Measurements from ENCODE around the gene RAD9B. TPM values are rescaled to one million over a fixed set of nuclear protein-coding genes. Genes with fewer than 3 reads are reported as not detected.
"Not testable (repeated sequence)": the region's sequence is repeated elsewhere in the genome, so short reads cannot be mapped to it uniquely, and the experiment has no call there.

Gene RAD9B
- total RNA-seq, 2 experiments from 2014 or later = 1.5 to 2.2 TPM

DNA sequence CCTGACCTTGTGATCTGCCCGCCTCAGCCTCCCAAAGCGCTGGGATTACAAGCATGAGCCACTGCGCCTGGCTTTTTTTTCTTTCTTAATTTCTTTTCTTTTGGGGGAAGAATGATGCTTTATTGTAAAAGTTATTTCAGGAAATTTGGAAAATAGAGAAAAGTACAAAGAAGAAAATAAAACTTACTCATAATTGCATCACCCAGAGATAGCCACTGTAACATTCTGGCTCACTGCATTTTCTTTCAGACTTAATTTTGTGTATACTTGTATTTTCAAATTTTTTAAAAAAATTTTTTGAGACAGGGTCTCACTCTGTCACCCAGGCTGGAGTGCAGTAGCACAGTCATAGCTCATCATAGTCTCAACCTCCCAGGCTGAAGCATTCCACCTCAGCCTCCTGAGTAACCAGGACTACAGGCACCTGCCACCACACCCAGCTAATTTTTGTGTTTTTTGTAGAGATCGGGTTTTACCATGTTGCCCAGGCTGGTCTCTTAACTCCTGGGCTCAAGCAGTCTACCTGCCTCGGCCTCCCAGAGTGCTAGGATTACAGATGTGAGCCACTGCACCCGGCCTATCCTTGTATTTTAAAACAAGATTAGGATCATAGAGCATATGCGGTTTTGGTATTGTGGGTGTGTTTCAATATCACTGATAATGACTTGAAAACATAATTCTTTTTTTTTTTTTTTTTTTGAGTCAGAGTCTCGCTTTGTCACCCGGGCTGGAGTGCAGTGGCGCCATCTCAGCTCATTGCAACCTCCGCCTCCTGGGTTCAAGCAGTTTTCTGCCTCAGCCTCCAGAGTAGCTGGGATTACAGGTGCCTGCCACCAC lies 19.0 kb downstream of the RAD9B start:
- POLR2A ChIA-PET = interaction anchor here (1.3 kb wide), 1 partner anchor 19 kb away, joined by 4 read pairs; the partner anchor contains the start of genes RAD9B and VPS29
- H3K27me3 Mint-ChIP-seq; H3K4me3 Mint-ChIP-seq; H3K36me3 Mint-ChIP-seq (ENCODE audit: low read depth); H3K9me3 Mint-ChIP-seq (ENCODE audit: low read depth); H3K27ac Mint-ChIP-seq; intact Hi-C loops (cut with DNase I, micrococcal nuclease): not testable (repeated sequence)
- peaks cover 15% of the 10 kb centered on the region for H3K4me1 Mint-ChIP-seq
- CTCF ChIA-PET = interaction anchor here (4.0 kb wide), 1 partner anchor 81 kb away, joined by 19 read pairs; no protein-coding TSS in a partner anchor
- peak; percentile 85 for ATAC-seq
- peak; percentile 66 for DNase-seq

DNA sequence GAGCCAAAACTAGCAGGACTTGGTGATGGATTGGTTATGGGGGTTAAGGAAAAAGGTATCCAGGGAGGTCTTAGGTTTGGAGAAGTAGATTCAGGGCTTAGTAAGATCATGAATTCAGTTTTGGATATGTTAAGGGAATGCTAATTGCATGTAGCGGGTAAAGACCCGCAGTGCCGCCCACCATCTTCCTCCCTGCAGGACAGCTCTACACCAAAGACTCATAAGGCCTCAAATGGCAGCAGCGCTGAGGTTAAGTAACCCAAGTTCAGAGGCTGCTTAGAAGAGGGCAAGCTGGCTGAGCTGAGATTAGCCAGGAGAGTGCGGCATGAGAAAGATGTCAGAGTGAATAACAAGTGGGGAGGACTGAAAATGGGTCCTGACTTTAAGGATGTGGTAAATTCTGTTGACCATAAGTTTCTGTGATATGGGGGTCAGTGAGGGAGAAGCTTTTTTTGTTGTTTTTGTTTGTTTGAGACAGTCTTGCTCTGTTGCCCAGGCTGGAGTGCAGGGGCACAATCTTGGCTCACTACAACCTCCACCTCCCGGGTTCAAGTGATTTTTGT lies 26.2 kb downstream of the RAD9B start:
- ATAC-seq (no peak), DNase-seq (no peak)
- Mint-ChIP-seq H3K4me3 (no peak overlapping the region), H3K9me3 (ENCODE audit: low read depth) (no peaks in the 10 kb centered on the region), H3K4me1 (peaks cover 19% of the 10 kb centered on the region), H3K27me3 (no peaks in the 10 kb centered on the region), H3K27ac (no peak overlapping the region), H3K36me3 (ENCODE audit: low read depth) (peaks cover 17% of the 10 kb centered on the region)
- POLR2A ChIA-PET = interaction anchor here (0.6 to 1.2 kb wide), 3 partner anchors 26 to 495 kb away, joined by 3 to 5 read pairs (median 4); partner anchors contain the start of genes RAD9B and VPS29
- intact Hi-C loops (cut with DNase I, micrococcal nuclease) = no loop called here
- CTCF ChIA-PET = interaction anchor here (0.9 to 4.5 kb wide), 3 partner anchors 56 to 73 kb away, joined by 3 to 31 read pairs (median 4); partner anchors contain the start of genes FAM216A and GPN3

DNA sequence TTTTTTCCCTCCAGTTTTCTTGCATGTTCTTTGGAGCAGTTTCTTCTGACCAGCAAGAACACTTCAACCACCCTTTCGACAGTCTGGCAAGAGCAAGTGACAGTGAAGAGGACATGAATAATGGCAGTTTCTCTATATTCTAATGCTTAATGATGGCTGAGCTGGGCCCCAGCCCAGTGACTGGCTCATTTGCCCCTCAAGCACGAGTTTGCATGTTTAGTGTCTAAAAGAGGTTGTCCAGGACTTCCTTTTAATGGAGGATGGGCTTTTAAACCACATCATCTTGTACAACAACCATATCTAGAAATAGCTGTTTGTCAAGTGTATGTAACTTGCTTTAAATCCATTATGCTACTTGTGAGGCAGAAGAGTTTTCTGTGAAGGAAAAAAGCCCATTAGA lies 28.4 kb downstream of the RAD9B start:
- Mint-ChIP-seq H3K36me3 (ENCODE audit: low read depth) (peaks cover 28% of the 10 kb centered on the region), H3K4me3 (no peak overlapping the region), H3K27ac (no peak overlapping the region), H3K9me3 (ENCODE audit: low read depth) (no peaks in the 10 kb centered on the region), H3K27me3 (no peaks in the 10 kb centered on the region), H3K4me1 (peaks cover 24% of the 10 kb centered on the region)
- CTCF ChIA-PET = interaction anchor here (0.7 to 5.3 kb wide), 3 partner anchors 11 to 71 kb away, joined by 3 to 38 read pairs (median 4); no protein-coding TSS in a partner anchor
- DNase-seq (no peak), ATAC-seq (no peak)
- POLR2A ChIA-PET = no interaction called here
- intact Hi-C loops (cut with DNase I, micrococcal nuclease) = no loop called here

DNA sequence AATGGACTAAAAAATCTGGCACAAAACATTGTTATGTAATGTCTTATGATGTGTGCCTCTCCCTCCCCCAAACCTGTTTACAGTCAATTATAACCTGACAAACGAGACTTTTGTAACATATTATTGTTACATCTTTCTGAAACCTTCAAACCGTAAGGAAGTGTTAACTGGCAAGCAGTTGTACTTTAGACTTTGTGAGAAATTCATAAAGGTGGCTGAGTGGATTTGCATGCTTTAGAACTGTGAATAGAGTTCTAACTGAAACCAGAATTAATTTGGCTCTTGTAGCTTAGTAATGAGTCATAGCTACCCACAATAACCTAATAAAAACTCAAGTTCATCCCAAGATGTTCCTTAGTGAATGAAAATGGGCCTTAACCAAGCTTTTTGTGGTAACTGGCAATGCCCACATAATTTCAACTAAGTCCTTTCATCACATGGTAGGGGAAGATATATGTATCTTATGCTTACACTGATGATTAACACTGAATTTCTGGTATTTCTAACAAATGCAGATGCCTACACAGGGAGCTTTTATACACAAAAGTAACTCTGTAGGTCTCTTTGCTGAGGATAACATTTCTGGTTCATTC lies 29.7 kb downstream of the RAD9B start:
- Mint-ChIP-seq H3K4me1 (peaks cover 24% of the 10 kb centered on the region), H3K9me3 (ENCODE audit: low read depth) (no peaks in the 10 kb centered on the region), H3K27ac (peak overlapping the region; percentile 56), H3K27me3 (no peaks in the 10 kb centered on the region), H3K36me3 (ENCODE audit: low read depth) (peaks cover 39% of the 10 kb centered on the region), H3K4me3 (no peak overlapping the region)
- ChIA-PET CTCF (interaction anchor here (0.9 to 5.3 kb wide), 8 partner anchors 11 to 352 kb away, joined by 3 to 38 read pairs (median 5); partner anchors contain the start of gene ARPC3), POLR2A (interaction anchor here (0.6 kb wide), 1 partner anchor 86 kb away, joined by 5 read pairs; no protein-coding TSS in a partner anchor)
- intact Hi-C loops (cut with DNase I, micrococcal nuclease) = no loop called here
- ATAC-seq (peak; percentile 77), DNase-seq (no peak)

DNA sequence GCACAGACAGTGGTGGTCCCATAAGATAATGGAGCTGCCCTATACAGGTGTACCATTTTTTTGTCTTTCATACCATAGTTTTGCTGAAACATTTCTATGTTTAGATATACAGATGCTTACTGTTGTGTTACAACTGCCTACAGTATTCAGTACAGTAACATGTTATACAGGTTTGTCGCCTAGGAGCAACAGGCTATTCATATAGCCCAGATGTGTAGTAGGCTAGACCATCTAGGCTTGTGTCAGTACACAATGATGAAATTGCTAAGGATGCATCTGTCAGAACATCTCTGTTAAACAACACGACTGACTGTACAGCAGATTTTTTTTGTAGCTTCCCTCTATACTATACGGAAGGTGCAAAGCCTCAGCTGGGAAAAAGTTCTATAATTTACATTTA lies 30.5 kb downstream of the RAD9B start:
- Mint-ChIP-seq H3K4me1 (peaks cover 26% of the 10 kb centered on the region), H3K9me3 (ENCODE audit: low read depth) (no peaks in the 10 kb centered on the region), H3K27ac (no peak overlapping the region), H3K27me3 (no peaks in the 10 kb centered on the region), H3K4me3 (no peak overlapping the region), H3K36me3 (ENCODE audit: low read depth) (peaks cover 45% of the 10 kb centered on the region)
- CTCF ChIA-PET = interaction anchor here (1.5 to 5.3 kb wide), 5 partner anchors 11 to 351 kb away, joined by 3 to 38 read pairs (median 11); no protein-coding TSS in a partner anchor
- POLR2A ChIA-PET = no interaction called here
- DNase-seq (no peak), ATAC-seq (no peak)
- intact Hi-C loops (cut with DNase I, micrococcal nuclease) = no loop called here

DNA sequence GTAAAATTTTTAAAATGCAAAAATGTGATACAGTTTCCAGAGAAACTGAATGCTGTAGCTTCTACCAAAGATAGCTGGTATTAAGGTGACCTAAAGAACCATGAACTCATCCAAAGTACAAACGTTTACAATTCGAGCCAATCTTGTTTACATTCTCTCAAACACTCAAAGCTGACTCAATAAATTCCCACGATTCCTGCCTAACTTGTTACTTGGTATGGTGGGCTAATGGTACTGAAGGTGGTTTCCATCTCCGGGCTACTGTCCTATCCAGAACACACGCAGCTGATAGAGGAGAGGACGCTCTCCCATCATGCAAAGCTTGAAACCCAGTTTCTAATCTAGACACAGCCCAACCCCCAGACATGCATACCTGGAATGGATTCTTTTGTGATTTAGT lies 31.5 kb downstream of the RAD9B start:
- no peak for ATAC-seq
- peaks cover 29% of the 10 kb centered on the region for H3K4me1 Mint-ChIP-seq
- no peaks in the 10 kb centered on the region for H3K27me3 Mint-ChIP-seq
- ChIA-PET CTCF (interaction anchor here (0.8 to 5.3 kb wide), 8 partner anchors 10 to 102 kb away, joined by 3 to 38 read pairs (median 4); partner anchors contain the start of gene ARPC3), POLR2A (no interaction called here)
- peaks cover 50% of the 10 kb centered on the region for H3K36me3 Mint-ChIP-seq (ENCODE audit: low read depth)
- H3K4me3 Mint-ChIP-seq = no peak overlapping the region
- intact Hi-C loops (cut with DNase I, micrococcal nuclease) = no loop called here
- no peaks in the 10 kb centered on the region for H3K9me3 Mint-ChIP-seq (ENCODE audit: low read depth)
- DNase-seq = no peak
- no peak overlapping the region for H3K27ac Mint-ChIP-seq

DNA sequence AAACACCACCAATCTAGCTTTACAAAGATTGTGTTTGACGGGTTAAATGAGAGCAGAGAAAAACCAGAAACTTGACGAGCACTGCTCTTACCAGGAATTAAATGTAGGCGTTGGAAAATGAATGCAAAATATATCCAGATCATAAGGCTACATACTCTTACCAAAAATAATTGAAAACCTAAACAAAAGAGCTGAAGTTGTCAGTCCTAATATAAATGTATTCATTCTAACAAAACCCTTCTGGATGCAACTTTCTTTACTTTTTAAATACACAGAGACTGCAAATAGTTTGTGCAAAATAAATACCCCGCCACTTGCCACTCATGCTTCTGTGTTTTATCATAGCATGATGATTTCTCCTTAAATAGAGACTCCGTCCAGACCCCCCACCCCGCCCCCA lies 32.7 kb downstream of the RAD9B start:
- POLR2A ChIA-PET = no interaction called here
- H3K9me3 Mint-ChIP-seq (ENCODE audit: low read depth) = no peaks in the 10 kb centered on the region
- no peak overlapping the region for H3K4me3 Mint-ChIP-seq
- intact Hi-C loops (cut with DNase I, micrococcal nuclease) = no loop called here
- H3K27me3 Mint-ChIP-seq = no peaks in the 10 kb centered on the region
- H3K27ac Mint-ChIP-seq = no peak overlapping the region
- CTCF ChIA-PET = interaction anchor here (0.7 to 5.3 kb wide), 5 partner anchors 8 to 84 kb away, joined by 3 to 38 read pairs (median 3); partner anchors contain the start of gene ARPC3
- DNase-seq (no peak), ATAC-seq (no peak)
- peaks cover 53% of the 10 kb centered on the region for H3K36me3 Mint-ChIP-seq (ENCODE audit: low read depth)
- H3K4me1 Mint-ChIP-seq = peaks cover 34% of the 10 kb centered on the region

DNA sequence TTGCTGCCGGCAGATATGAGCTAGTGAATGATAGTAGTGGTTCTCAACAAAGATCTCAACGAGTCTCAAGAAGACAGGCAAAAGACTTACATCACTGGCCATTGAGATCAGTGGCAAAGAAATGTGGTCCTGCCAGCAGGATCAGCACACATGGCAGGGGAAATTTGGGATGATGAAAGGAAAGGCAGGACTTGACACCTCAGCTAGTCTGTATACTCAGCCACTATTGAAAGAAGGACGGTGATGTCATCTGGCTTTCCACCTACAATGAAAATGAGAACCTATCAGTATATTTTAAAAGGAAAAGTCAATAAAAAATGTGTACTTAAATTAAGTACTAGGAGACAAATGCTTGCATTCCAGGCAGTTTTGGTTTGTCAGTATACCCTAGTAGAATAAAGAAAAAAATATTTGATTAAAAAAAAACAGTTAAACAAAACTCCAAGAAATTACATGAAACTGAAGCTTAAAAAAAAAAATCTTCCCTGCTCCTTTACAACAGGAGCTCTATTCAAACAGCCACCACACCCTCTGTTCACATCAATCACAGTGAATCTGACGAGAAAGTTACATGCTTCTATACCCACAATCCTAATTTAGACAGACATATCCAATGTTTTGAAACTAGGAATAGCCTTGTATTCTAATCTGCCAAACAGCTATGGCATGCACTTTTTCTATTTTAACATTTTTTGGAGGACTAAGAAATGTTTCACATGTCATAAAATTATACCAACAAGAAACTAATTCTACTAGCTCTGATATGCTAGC lies 34.9 kb downstream of the RAD9B start:
- CTCF ChIA-PET = interaction anchor here (1.1 to 1.8 kb wide), 3 partner anchors 12 to 160 kb away, joined by 3 to 9 read pairs (median 3); no protein-coding TSS in a partner anchor
- H3K27ac Mint-ChIP-seq = no peak overlapping the region
- no peak for ATAC-seq

DNA sequence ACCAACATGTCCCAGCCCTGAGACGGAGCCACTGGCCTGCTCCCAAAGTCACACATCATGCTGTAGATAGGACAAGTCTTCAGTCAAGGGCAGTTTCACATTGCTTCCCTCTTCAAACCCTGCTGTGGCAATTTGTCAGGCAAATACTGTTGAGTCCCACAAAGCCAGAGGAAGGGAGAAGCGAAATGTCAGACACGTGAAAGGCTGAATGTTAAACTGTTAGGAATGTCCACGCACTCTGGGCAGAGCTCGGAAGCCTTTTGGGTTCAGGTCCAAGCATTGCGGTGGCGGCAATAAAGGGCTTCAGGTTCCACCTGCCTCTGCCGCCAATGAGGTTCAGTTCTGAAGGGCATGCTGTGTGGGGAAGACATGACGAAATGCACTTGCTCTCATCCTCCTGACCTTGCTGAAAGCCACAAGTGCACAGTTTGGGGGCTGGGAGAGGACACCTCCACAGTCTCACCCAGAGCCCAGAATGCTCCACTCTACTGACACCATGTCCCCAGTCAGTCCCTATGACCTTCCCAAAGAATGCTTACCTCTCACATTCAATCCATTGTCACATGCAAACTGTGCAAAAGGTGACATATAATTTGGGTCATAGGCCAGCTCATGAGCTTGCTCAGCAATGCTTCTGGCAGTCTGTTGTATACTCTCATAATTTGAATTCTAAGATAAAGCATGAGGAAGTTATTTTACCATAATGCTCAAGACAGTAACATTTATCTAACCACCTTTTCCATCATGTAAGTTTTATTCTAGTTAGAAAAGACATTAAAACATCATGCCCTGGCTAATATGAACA lies 35.7 kb downstream of the RAD9B start:
- Mint-ChIP-seq H3K27me3 (no peaks in the 10 kb centered on the region), H3K4me1 (peaks cover 27% of the 10 kb centered on the region), H3K4me3 (no peak overlapping the region), H3K36me3 (ENCODE audit: low read depth) (peaks cover 52% of the 10 kb centered on the region), H3K27ac (no peak overlapping the region), H3K9me3 (ENCODE audit: low read depth) (no peaks in the 10 kb centered on the region)
- DNase-seq (no peak), ATAC-seq (no peak)
- intact Hi-C loops (cut with DNase I, micrococcal nuclease) = no loop called here
- CTCF ChIA-PET = interaction anchor here (0.6 to 2.5 kb wide), 6 partner anchors 19 to 159 kb away, joined by 3 to 11 read pairs (median 4); no protein-coding TSS in a partner anchor
- POLR2A ChIA-PET = no interaction called here

More for the DNA sequence above, 34.9 kb downstream of the RAD9B start:
- Mint-ChIP-seq H3K4me3 (no peak overlapping the region), H3K9me3 (ENCODE audit: low read depth) (no peaks in the 10 kb centered on the region), H3K4me1 (peaks cover 30% of the 10 kb centered on the region), H3K36me3 (ENCODE audit: low read depth) (peaks cover 48% of the 10 kb centered on the region), H3K27me3 (no peaks in the 10 kb centered on the region)
- no peak for DNase-seq
- intact Hi-C loops (cut with DNase I, micrococcal nuclease) = no loop called here
- POLR2A ChIA-PET = no interaction called here

DNA sequence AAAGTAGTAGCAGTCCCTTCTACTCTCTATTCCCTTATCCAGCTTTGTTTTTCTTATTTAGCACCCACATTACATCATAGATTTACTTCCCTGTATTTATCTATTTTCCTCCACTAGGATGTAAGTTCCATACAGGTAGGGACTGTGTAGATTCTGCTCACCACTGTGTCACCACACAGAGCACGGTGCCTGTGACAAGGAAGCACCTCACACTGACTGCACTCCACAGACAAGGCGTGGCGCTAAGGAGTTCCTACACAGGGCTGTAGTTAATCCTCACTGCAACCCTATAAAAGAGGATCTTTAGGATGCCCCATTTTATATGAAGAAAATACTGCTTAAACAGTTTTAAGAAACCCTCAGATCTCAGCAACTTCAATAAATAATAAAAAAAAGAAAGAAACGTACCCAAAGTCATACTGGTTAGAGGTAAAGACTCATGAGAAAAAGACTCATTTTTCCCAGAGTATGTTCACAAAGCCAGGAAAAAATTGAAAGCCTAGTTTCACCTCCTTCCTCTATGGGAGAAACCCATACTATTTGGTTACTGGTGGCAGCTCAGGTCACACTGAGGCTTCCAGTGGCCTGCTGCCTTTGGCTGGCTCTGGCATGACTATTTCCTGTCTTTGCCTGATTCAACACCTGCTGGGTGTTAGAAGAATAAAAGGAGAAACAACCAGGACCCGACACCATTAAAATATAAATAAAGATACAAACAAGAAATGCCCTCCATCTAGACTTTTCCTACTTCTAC lies 36.9 kb downstream of the RAD9B start:
- POLR2A ChIA-PET = no interaction called here
- H3K9me3 Mint-ChIP-seq (ENCODE audit: low read depth) = no peaks in the 10 kb centered on the region
- DNase-seq (no peak), ATAC-seq (no peak)
- peaks cover 57% of the 10 kb centered on the region for H3K36me3 Mint-ChIP-seq (ENCODE audit: low read depth)
- H3K4me1 Mint-ChIP-seq = peaks cover 33% of the 10 kb centered on the region
- no peaks in the 10 kb centered on the region for H3K27me3 Mint-ChIP-seq
- CTCF ChIA-PET = interaction anchor here (0.5 to 2.5 kb wide), 7 partner anchors 11 to 527 kb away, joined by 3 to 11 read pairs (median 3); no protein-coding TSS in a partner anchor
- intact Hi-C loops (cut with DNase I, micrococcal nuclease) = no loop called here
- no peak overlapping the region for H3K4me3 Mint-ChIP-seq
- peak overlapping the region; percentile 17 for H3K27ac Mint-ChIP-seq

Data from activated CD4-positive, alpha-beta T cell treated with anti-CD3 and anti-CD28 coated beads for 36 hours (primary cell).